ENCODE measurements around the gene PPFIA3. TPM values are rescaled to one million over a fixed set of nuclear protein-coding genes. Genes with fewer than 3 reads are reported as not detected.

The PPFIA3 gene
- total and polyA plus RNA-seq, 2 of the 8 experiments (the other 6 are each of a cell fraction or from before 2014, with no cell fraction given) = 15.9 to 25.3 TPM

GRCh38 chr19:49151267-49152118, 32.1 kb downstream of the PPFIA3 start (continued):
- no peak for TF ChIP-seq TAF7 (optimal IDR thresholded peaks at IDR 0.05; ENCODE audit: borderline replicate concordance, low read depth, low read length)
- TF ChIP-seq CHD1 (IDR thresholded peaks at IDR 0.05; ENCODE audit: low read depth, low read length) = 0 out of 2 replicates have a peak, but pooled peaks have one; percentile 56
- TF ChIP-seq, protein P1, sequence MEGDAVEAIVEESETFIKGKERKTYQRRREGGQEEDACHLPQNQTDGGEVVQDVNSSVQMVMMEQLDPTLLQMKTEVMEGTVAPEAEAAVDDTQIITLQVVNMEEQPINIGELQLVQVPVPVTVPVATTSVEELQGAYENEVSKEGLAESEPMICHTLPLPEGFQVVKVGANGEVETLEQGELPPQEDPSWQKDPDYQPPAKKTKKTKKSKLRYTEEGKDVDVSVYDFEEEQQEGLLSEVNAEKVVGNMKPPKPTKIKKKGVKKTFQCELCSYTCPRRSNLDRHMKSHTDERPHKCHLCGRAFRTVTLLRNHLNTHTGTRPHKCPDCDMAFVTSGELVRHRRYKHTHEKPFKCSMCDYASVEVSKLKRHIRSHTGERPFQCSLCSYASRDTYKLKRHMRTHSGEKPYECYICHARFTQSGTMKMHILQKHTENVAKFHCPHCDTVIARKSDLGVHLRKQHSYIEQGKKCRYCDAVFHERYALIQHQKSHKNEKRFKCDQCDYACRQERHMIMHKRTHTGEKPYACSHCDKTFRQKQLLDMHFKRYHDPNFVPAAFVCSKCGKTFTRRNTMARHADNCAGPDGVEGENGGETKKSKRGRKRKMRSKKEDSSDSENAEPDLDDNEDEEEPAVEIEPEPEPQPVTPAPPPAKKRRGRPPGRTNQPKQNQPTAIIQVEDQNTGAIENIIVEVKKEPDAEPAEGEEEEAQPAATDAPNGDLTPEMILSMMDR (IDR thresholded peaks at IDR 0.05; ENCODE audit: control extremely low read depth in 1 of 3, insufficient read depth in 1 of 3, low read depth in 1 of 3, low read length in 3 of 3) = no peak
- no peak for TF ChIP-seq RBBP5 (IDR thresholded peaks at IDR 0.05; ENCODE audit: borderline replicate concordance, low read depth, low read length)
- TF ChIP-seq SP1 (IDR thresholded peaks at IDR 0.05; ENCODE audit: low read depth, low read length) = peak; percentile 65
- TF ChIP-seq JUND (IDR thresholded peaks at IDR 0.05; ENCODE audit: low read length) = peak; percentile 65; the same call in 1 of the 2 replicates
- TF ChIP-seq ZNF274 (IDR thresholded peaks at IDR 0.05; ENCODE audit: borderline replicate concordance, extremely low read depth, low read length) = no peak
- TF ChIP-seq HDAC6 (IDR thresholded peaks at IDR 0.05; ENCODE audit: low read depth, low read length) = no peak
- TF ChIP-seq KDM4A (IDR thresholded peaks at IDR 0.05; ENCODE audit: low read depth, low read length, severe bottlenecking) = no peak
- TF ChIP-seq, protein P2, sequence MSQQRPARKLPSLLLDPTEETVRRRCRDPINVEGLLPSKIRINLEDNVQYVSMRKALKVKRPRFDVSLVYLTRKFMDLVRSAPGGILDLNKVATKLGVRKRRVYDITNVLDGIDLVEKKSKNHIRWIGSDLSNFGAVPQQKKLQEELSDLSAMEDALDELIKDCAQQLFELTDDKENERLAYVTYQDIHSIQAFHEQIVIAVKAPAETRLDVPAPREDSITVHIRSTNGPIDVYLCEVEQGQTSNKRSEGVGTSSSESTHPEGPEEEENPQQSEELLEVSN (IDR thresholded peaks at IDR 0.05) = peak; percentile 81
- no peak for TF ChIP-seq CREB1 (IDR thresholded peaks at IDR 0.05)
- no peak for TF ChIP-seq MAFK (IDR thresholded peaks at IDR 0.05; ENCODE audit: low read depth, low read length)
- TF ChIP-seq SIRT6 (IDR thresholded peaks at IDR 0.05; ENCODE audit: low read length) = no peak
- no peak for TF ChIP-seq BCL11A (IDR thresholded peaks at IDR 0.05; ENCODE audit: low read depth in 2 of 2, low read length in 2 of 2)
- TF ChIP-seq TCF12 (IDR thresholded peaks at IDR 0.05; ENCODE audit: low read depth, low read length) = 0 out of 2 replicates have a peak, but pooled peaks have one; percentile 10
- TF ChIP-seq CTBP2 (IDR thresholded peaks at IDR 0.05; ENCODE audit: borderline replicate concordance, insufficient read depth, insufficient read length, low read length) = no peak
- no peak for TF ChIP-seq ASH2L (IDR thresholded peaks at IDR 0.05; ENCODE audit: low read length)
- TF ChIP-seq EZH2 (IDR thresholded peaks at IDR 0.05; ENCODE audit: low read depth, low read length, severe bottlenecking) = no peak
- TF ChIP-seq SRF (IDR thresholded peaks at IDR 0.05; ENCODE audit: low read depth, low read length) = no peak

Measured in H1 (cell line).